ENCODE data around the gene ABCC6. TPM values are rescaled to one million over a fixed set of nuclear protein-coding genes. Genes with fewer than 3 reads are reported as not detected.

ABCC6 gene
- polyA plus RNA-seq, 2 donors = 0.08 to 0.31 TPM

DNA sequence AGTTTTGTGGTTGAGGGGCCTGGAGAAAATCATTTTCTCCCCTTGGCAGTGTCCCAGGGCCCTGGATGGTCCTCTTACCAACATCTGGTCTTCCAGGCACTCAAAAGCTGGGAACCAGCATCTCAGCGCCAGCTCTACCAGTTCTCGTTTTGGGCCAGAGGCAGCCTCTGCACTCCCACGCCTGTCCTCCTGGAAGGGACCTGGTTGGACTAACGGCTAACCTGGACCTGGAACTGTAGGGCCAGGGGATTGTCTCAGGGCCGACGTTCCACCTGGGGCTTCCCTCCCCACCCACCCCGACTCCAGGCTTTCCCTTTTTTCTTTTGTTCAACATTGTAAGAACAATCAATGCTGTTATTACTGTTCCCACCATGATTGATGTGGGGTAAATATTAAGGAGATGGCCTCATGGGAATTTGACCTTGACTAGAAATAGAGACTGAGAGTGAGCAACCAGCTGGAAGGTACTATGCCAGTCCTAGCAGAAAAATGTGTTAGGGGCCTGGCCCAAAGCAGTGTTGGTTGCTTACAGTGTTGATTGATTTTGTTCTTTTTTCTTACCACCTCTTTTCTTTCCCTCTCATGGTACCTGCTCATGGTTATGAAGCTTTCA lies 81.4 kb downstream of the ABCC6 start:
- no peaks in the 10 kb centered on the region for H3K9me3 ChIP-seq (ENCODE audit: control insufficient read depth in 2 of 2, insufficient read depth in 1 of 2, low read depth in 1 of 2, low read length in 1 of 2)
- no peaks in the 10 kb centered on the region for H3K27me3 ChIP-seq (ENCODE audit: control insufficient read depth in 1 of 2, insufficient read depth in 2 of 2, low read length in 2 of 2)
- 75 to 76% methylated on average over 7 of the region's 7 CpGs for WGBS, 2 donors
- H3K36me3 ChIP-seq (ENCODE audit: control insufficient read depth in 2 of 2, insufficient read depth in 2 of 2, low read length in 1 of 2) = peaks cover 24 to 40% of the 10 kb centered on the region in 2 donors
- peaks cover 5 to 6% of the 10 kb centered on the region in 2 donors for H3K4me1 ChIP-seq (ENCODE audit: control insufficient read depth in 2 of 2, insufficient read depth in 2 of 2, low read length in 1 of 2)
- H3K4me3 ChIP-seq (ENCODE audit: low read depth in 1 of 2, low read length in 2 of 2) = no peak overlapping the region
- no peak overlapping the region for H3K27ac ChIP-seq (ENCODE audit: low read depth in 2 of 2, low read length in 1 of 2)

DNA sequence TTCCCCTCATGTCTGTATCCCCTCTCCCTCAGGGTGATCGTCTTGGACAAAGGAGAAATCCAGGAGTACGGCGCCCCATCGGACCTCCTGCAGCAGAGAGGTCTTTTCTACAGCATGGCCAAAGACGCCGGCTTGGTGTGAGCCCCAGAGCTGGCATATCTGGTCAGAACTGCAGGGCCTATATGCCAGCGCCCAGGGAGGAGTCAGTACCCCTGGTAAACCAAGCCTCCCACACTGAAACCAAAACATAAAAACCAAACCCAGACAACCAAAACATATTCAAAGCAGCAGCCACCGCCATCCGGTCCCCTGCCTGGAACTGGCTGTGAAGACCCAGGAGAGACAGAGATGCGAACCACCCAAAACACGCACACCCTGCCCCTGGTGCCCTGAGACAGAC lies 82.2 kb downstream of the ABCC6 start:
- H3K36me3 ChIP-seq (ENCODE audit: control insufficient read depth in 2 of 2, insufficient read depth in 2 of 2, low read length in 1 of 2) = peaks cover 31 to 46% of the 10 kb centered on the region in 2 donors
- no peak overlapping the region for H3K27ac ChIP-seq (ENCODE audit: low read depth in 2 of 2, low read length in 1 of 2)
- H3K4me1 ChIP-seq (ENCODE audit: control insufficient read depth in 2 of 2, insufficient read depth in 2 of 2, low read length in 1 of 2) = peaks cover 0 to under 1% of the 10 kb centered on the region in 2 donors
- no peaks in the 10 kb centered on the region for H3K27me3 ChIP-seq (ENCODE audit: control insufficient read depth in 1 of 2, insufficient read depth in 2 of 2, low read length in 2 of 2)
- H3K4me3 ChIP-seq (ENCODE audit: low read depth in 1 of 2, low read length in 2 of 2) = no peak overlapping the region
- H3K9me3 ChIP-seq (ENCODE audit: control insufficient read depth in 2 of 2, insufficient read depth in 1 of 2, low read depth in 1 of 2, low read length in 1 of 2) = no peaks in the 10 kb centered on the region
- WGBS, 2 donors = 96 to 97% methylated on average over 11 of the region's 11 CpGs

DNA sequence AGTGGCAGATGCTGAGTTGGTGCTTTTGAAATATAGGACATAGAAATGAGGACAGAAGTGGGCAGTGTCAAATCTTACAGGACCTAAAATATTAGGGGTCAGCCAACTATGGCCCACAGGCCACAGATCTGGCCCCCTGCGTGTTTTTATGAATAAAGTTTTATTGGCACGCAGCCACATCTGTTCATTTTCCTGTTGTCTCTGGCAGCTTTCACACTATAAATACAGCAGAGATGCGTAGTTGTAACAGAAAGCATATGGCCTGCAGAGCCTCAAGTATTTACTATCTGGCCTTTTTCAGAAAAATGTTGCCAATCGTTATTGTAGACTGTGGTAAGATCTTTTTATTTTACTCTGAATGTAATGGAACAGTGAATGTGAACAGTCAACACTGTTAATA lies 82.8 kb downstream of the ABCC6 start:
- WGBS, 2 donors = 88% methylated on average over 4 of the region's 4 CpGs
- Histone ChIP-seq H3K4me3 (ENCODE audit: low read depth in 1 of 2, low read length in 2 of 2) (no peak overlapping the region), H3K9me3 (ENCODE audit: control insufficient read depth in 2 of 2, insufficient read depth in 1 of 2, low read depth in 1 of 2, low read length in 1 of 2) (no peaks in the 10 kb centered on the region), H3K4me1 (ENCODE audit: control insufficient read depth in 2 of 2, insufficient read depth in 2 of 2, low read length in 1 of 2) (no peaks in the 10 kb centered on the region), H3K36me3 (ENCODE audit: control insufficient read depth in 2 of 2, insufficient read depth in 2 of 2, low read length in 1 of 2) (peaks cover 31 to 45% of the 10 kb centered on the region in 2 donors), H3K27ac (ENCODE audit: low read depth in 2 of 2, low read length in 1 of 2) (no peak overlapping the region), H3K27me3 (ENCODE audit: control insufficient read depth in 1 of 2, insufficient read depth in 2 of 2, low read length in 2 of 2) (no peaks in the 10 kb centered on the region)

DNA sequence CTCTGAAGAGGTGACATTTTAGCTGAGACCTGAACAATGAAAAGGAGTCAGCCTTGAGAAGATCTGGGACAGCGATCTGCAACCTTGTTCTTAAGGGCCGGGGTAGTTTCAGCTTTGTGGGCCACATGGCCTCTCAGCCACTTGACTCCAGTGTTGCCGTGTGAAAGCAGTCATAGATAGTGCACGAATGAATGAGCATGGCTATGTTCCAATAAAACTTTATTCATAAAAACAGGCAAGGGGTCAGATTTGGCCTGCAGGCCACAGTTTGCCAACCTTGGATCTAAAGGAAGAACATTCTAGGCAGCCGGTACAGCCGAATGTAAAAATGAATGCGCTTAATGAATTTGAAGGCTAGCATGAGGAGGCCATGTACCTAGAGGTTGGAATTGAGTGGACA lies 83.5 kb downstream of the ABCC6 start:
- Histone ChIP-seq H3K9me3 (ENCODE audit: control insufficient read depth in 2 of 2, insufficient read depth in 1 of 2, low read depth in 1 of 2, low read length in 1 of 2) (no peaks in the 10 kb centered on the region), H3K4me3 (ENCODE audit: low read depth in 1 of 2, low read length in 2 of 2) (no peak overlapping the region), H3K4me1 (ENCODE audit: control insufficient read depth in 2 of 2, insufficient read depth in 2 of 2, low read length in 1 of 2) (no peaks in the 10 kb centered on the region), H3K27ac (ENCODE audit: low read depth in 2 of 2, low read length in 1 of 2) (no peak overlapping the region), H3K27me3 (ENCODE audit: control insufficient read depth in 1 of 2, insufficient read depth in 2 of 2, low read length in 2 of 2) (no peaks in the 10 kb centered on the region), H3K36me3 (ENCODE audit: control insufficient read depth in 2 of 2, insufficient read depth in 2 of 2, low read length in 1 of 2) (peaks cover 31 to 42% of the 10 kb centered on the region in 2 donors)
- WGBS, 2 donors = 95 to 97% methylated on average over 7 of the region's 7 CpGs

DNA sequence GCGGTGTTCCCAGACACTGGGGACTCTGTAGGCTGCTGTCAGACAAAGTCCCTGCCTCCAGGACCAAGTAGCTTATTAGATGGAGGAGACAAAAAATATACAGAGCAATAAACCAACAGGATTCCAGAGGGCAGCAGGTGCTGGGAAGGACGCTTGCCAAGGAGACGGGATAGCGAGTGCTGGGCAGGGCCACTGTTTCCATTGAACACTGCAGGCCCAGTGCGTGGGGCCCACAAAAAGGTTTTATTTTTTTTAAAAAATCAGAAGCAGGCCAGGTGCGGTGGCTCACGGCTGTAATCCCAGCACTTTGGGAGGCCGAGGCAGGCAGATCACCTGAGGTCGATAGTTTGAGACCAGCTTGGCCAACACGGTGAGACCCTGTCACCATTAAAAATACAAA lies 84.2 kb downstream of the ABCC6 start:
- Histone ChIP-seq H3K36me3 (ENCODE audit: control insufficient read depth in 2 of 2, insufficient read depth in 2 of 2, low read length in 1 of 2) (peaks cover 34 to 46% of the 10 kb centered on the region in 2 donors), H3K27ac (ENCODE audit: low read depth in 2 of 2, low read length in 1 of 2) (no peak overlapping the region), H3K4me3 (ENCODE audit: low read depth in 1 of 2, low read length in 2 of 2) (no peak overlapping the region), H3K4me1 (ENCODE audit: control insufficient read depth in 2 of 2, insufficient read depth in 2 of 2, low read length in 1 of 2) (no peaks in the 10 kb centered on the region), H3K9me3 (ENCODE audit: control insufficient read depth in 2 of 2, insufficient read depth in 1 of 2, low read depth in 1 of 2, low read length in 1 of 2) (no peaks in the 10 kb centered on the region), H3K27me3 (ENCODE audit: control insufficient read depth in 1 of 2, insufficient read depth in 2 of 2, low read length in 2 of 2) (no peaks in the 10 kb centered on the region)
- WGBS, 2 donors = 94 to 97% methylated on average over 10 of the region's 10 CpGs

DNA sequence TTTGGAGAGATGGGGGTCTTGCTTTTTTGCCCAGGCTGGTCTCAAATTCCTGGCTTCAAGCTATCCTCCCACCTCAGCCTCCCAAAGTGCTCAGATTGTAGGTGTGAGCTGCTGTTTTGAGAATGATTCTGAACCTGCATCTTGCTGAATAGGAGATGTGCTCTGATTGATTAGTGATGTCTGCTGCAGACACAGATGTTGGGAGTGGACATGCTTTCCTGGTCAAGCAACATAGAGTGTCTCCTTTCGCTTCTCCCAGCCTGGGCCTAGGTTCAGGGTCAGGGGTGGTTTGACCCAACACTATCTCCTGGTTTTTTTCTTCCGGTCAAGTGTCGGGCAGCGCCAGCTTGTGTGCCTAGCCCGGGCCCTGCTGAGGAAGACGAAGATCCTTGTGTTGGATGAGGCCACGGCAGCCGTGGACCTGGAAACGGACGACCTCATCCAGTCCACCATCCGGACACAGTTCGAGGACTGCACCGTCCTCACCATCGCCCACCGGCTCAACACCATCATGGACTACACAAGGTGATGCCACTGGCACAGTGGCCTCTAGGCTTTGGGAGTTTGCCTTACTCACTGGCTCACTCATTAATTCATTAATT lies 85.2 kb downstream of the ABCC6 start:
- Histone ChIP-seq H3K9me3 (ENCODE audit: control insufficient read depth in 2 of 2, insufficient read depth in 1 of 2, low read depth in 1 of 2, low read length in 1 of 2) (no peaks in the 10 kb centered on the region), H3K36me3 (ENCODE audit: control insufficient read depth in 2 of 2, insufficient read depth in 2 of 2, low read length in 1 of 2) (peaks cover 36 to 48% of the 10 kb centered on the region in 2 donors), H3K4me1 (ENCODE audit: control insufficient read depth in 2 of 2, insufficient read depth in 2 of 2, low read length in 1 of 2) (no peaks in the 10 kb centered on the region), H3K4me3 (ENCODE audit: low read depth in 1 of 2, low read length in 2 of 2) (no peak overlapping the region), H3K27ac (ENCODE audit: low read depth in 2 of 2, low read length in 1 of 2) (no peak overlapping the region), H3K27me3 (ENCODE audit: control insufficient read depth in 1 of 2, insufficient read depth in 2 of 2, low read length in 2 of 2) (no peaks in the 10 kb centered on the region)
- WGBS, 2 donors = 96 to 97% methylated on average over 15 of the region's 15 CpGs

DNA sequence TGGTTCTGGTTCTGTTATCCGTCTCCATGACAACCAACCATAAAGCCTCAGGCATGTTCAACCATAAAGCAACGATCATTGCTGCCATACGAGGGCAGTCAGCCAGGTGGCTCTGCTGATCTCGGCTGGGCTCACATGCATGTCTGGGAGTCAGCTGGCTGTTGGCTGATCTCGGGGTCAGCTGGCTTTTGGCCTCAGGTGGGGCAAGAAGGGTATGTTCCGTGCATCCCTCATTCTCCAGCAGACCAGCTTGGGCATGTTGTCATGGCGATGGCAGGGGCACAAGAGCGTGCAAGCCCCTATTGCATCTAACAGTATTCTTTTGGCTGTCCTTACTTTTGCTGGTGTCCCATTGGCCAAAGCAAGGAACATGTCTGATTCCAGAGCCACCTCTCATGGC lies 86.2 kb downstream of the ABCC6 start:
- no peaks in the 10 kb centered on the region for H3K4me1 ChIP-seq (ENCODE audit: control insufficient read depth in 2 of 2, insufficient read depth in 2 of 2, low read length in 1 of 2)
- peaks cover 36 to 51% of the 10 kb centered on the region in 2 donors for H3K36me3 ChIP-seq (ENCODE audit: control insufficient read depth in 2 of 2, insufficient read depth in 2 of 2, low read length in 1 of 2)
- no peaks in the 10 kb centered on the region for H3K27me3 ChIP-seq (ENCODE audit: control insufficient read depth in 1 of 2, insufficient read depth in 2 of 2, low read length in 2 of 2)
- no peak overlapping the region for H3K4me3 ChIP-seq (ENCODE audit: low read depth in 1 of 2, low read length in 2 of 2)
- 69 to 73% methylated on average over 8 of the region's 8 CpGs for WGBS, 2 donors
- H3K27ac ChIP-seq (ENCODE audit: low read depth in 2 of 2, low read length in 1 of 2) = no peak overlapping the region
- H3K9me3 ChIP-seq (ENCODE audit: control insufficient read depth in 2 of 2, insufficient read depth in 1 of 2, low read depth in 1 of 2, low read length in 1 of 2) = no peaks in the 10 kb centered on the region

DNA sequence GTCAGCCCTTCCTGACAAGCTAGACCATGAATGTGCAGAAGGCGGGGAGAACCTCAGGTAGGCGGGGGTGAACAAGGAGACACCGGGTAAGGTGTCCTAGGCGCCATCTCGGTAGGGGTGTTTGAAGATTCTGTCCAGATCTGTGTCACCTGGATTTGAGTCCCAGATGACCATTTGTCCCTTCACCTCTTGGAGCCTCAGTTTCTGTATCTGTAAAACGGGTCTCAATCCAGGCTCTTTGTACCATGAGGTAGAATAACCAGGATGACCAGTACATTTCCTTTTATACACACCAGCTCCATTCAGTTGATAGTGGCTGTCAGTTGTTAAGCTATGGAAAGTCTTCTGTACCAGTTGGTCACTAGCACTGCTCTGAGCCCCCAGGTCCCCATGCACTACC lies 86.7 kb downstream of the ABCC6 start:
- peaks cover 33 to 54% of the 10 kb centered on the region in 2 donors for H3K36me3 ChIP-seq (ENCODE audit: control insufficient read depth in 2 of 2, insufficient read depth in 2 of 2, low read length in 1 of 2)

DNA sequence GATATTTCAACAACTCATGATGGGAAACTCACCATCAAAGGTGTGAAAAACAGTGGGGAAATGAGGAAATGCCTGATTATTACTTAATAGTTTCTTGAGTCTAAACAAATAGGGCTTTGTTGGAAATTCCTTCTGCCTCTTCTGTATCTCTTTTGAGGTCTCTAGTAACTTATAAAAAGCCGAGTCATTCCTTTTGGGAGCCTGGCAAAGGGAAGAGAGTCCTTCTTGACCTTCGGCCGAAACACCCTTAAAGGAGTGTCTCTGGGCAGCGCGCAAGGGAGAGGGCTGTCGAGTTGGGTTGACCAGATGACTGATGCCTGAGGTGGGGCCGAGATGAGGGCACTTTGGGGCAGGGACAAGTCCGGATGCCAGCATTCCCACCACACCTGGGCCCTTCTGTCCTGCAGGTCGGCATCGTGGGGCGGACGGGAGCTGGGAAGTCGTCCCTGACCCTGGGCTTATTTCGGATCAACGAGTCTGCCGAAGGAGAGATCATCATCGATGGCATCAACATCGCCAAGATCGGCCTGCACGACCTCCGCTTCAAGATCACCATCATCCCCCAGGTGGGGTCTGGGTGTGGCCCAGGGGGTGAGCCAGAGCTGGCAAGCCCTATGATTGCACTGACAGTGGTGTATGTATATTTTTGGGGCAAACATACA lies 89.2 kb downstream of the ABCC6 start:
- no peak overlapping the region for H3K4me3 ChIP-seq (ENCODE audit: low read depth in 1 of 2, low read length in 2 of 2)
- no peaks in the 10 kb centered on the region for H3K27me3 ChIP-seq (ENCODE audit: control insufficient read depth in 1 of 2, insufficient read depth in 2 of 2, low read length in 2 of 2)
- H3K9me3 ChIP-seq (ENCODE audit: control insufficient read depth in 2 of 2, insufficient read depth in 1 of 2, low read depth in 1 of 2, low read length in 1 of 2) = no peaks in the 10 kb centered on the region
- no peaks in the 10 kb centered on the region for H3K4me1 ChIP-seq (ENCODE audit: control insufficient read depth in 2 of 2, insufficient read depth in 2 of 2, low read length in 1 of 2)
- H3K36me3 ChIP-seq (ENCODE audit: control insufficient read depth in 2 of 2, insufficient read depth in 2 of 2, low read length in 1 of 2) = peaks cover 27 to 53% of the 10 kb centered on the region in 2 donors
- no peak overlapping the region for H3K27ac ChIP-seq (ENCODE audit: low read depth in 2 of 2, low read length in 1 of 2)
- WGBS, 2 donors = 94% methylated on average over 21 of the region's 21 CpGs

More for the DNA sequence above, 86.7 kb downstream of the ABCC6 start:
- Histone ChIP-seq H3K4me3 (ENCODE audit: low read depth in 1 of 2, low read length in 2 of 2) (no peak overlapping the region), H3K27ac (ENCODE audit: low read depth in 2 of 2, low read length in 1 of 2) (no peak overlapping the region), H3K27me3 (ENCODE audit: control insufficient read depth in 1 of 2, insufficient read depth in 2 of 2, low read length in 2 of 2) (no peaks in the 10 kb centered on the region), H3K9me3 (ENCODE audit: control insufficient read depth in 2 of 2, insufficient read depth in 1 of 2, low read depth in 1 of 2, low read length in 1 of 2) (no peaks in the 10 kb centered on the region), H3K4me1 (ENCODE audit: control insufficient read depth in 2 of 2, insufficient read depth in 2 of 2, low read length in 1 of 2) (no peaks in the 10 kb centered on the region)
- WGBS, 2 donors = 94 to 97% methylated on average over 6 of the region's 6 CpGs
